ENCODE measurements around the gene ATOH8. TPM values are rescaled to one million over a fixed set of nuclear protein-coding genes. Genes with fewer than 3 reads are reported as not detected.

The ATOH8 gene
- total and polyA plus RNA-seq, 2 experiments from 2014 or later = 4.8 to 10.6 TPM

DNA sequence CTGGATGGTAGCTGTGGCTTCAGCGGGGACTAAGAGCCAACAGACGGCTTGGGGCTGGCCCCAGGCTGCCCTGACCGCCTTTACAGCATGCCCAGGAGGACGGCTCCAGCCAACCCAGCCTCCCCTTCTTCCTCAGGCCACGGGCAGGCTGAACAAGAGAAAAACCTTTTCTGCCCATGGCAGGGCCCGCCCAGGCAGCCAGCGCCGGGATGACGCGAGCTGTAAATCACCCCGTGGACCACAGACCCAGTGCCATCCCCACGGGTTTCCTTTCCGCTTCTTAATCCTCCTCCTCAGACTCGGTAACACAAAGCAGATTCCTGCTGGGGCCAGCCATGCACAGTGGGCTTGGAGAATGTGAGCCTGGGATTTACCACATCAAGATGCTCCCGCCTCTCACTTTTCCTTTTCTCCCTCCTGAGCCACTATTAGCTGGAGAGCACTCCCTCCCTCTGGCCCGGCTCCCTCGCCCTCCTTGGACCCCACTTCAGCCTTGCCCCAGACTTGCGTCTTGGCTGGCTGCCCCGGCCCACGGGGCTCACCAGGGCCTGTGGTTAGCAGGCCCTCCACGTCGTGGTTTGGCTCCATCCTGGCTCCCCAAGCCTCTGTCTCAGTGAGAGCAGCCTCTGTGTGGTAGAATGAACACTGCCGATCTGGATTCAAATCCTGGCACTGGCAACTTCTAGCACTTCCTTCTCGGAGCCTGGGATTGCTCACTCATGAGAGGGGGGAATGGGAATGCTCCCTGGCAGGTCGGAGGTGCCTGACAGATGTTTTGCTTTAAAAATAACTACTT is 31.4 kb downstream of the ATOH8 start:
- H3K4me3 ChIP-seq = no peak overlapping the region
- H3K9me3 ChIP-seq (ENCODE audit: low read depth) = no peaks in the 10 kb centered on the region
- H3K36me3 ChIP-seq = no peaks in the 10 kb centered on the region
- peak overlapping the region; percentile 45 for H3K27ac ChIP-seq
- no peaks in the 10 kb centered on the region for H3K27me3 ChIP-seq
- TF ChIP-seq, protein P1, sequence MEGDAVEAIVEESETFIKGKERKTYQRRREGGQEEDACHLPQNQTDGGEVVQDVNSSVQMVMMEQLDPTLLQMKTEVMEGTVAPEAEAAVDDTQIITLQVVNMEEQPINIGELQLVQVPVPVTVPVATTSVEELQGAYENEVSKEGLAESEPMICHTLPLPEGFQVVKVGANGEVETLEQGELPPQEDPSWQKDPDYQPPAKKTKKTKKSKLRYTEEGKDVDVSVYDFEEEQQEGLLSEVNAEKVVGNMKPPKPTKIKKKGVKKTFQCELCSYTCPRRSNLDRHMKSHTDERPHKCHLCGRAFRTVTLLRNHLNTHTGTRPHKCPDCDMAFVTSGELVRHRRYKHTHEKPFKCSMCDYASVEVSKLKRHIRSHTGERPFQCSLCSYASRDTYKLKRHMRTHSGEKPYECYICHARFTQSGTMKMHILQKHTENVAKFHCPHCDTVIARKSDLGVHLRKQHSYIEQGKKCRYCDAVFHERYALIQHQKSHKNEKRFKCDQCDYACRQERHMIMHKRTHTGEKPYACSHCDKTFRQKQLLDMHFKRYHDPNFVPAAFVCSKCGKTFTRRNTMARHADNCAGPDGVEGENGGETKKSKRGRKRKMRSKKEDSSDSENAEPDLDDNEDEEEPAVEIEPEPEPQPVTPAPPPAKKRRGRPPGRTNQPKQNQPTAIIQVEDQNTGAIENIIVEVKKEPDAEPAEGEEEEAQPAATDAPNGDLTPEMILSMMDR (IDR thresholded peaks at IDR 0.05; ENCODE audit: low read depth, low read length) = no peak
- peak in 1 of 2 donors; percentile 97 for DNase-seq (ENCODE audit: low read depth in 1 of 2, low spot score in 1 of 2)
- peaks cover 12% of the 10 kb centered on the region for H3K4me1 ChIP-seq (ENCODE audit: low read depth)

DNA sequence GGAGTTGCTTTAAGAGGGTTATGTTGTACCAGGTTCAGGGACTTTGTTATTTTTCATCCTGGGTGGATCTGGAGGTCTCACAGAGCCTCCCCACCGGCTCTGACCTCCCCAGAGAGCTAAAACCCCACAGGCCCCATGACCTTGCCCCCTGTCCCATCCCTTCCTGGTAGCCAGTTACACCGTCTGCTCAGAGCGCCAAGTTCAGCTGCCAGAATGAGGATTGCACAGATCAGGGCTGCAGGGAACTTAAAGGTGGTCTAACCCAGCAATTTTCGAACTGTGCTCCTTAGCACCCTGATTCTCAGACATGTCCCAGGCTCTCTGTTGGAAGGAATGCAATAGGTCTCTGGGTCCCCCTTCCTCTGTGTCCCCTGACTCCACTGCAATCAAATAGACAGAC is 32.1 kb downstream of the ATOH8 start:
- Histone ChIP-seq H3K27me3 (no peaks in the 10 kb centered on the region), H3K4me1 (ENCODE audit: low read depth) (peaks cover 9% of the 10 kb centered on the region), H3K9me3 (ENCODE audit: low read depth) (no peaks in the 10 kb centered on the region), H3K36me3 (no peaks in the 10 kb centered on the region), H3K27ac (peak overlapping the region; percentile 45), H3K4me3 (no peak overlapping the region)
- TF ChIP-seq, protein P1 (IDR thresholded peaks at IDR 0.05; ENCODE audit: low read depth, low read length) = no peak
- DNase-seq (ENCODE audit: low read depth in 1 of 2, low spot score in 1 of 2) = no peak

DNA sequence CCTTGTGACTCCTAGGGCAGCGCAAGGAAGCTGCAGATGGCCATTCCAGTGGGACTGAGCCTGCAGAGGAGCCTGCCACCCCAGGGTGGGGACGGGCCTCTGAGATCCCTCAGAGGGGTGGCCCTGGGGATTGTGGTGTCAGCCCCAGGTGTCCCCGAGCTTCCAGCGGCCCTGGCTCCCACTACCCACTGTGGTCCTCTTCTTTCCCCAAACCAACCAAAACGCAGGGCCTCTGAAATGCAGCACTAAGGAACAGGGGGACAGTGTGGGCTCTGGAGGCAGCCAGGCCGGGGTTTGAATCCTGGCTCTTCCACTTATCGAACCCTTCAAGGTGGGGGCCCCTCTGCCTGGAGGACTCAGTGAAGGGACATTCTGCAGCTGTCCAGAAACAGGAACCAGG is 32.7 kb downstream of the ATOH8 start:
- Histone ChIP-seq H3K4me3 (no peak overlapping the region), H3K9me3 (ENCODE audit: low read depth) (no peaks in the 10 kb centered on the region), H3K27me3 (no peaks in the 10 kb centered on the region), H3K27ac (no peak overlapping the region), H3K36me3 (no peaks in the 10 kb centered on the region), H3K4me1 (ENCODE audit: low read depth) (peaks cover 7% of the 10 kb centered on the region)
- TF ChIP-seq, protein P1 (IDR thresholded peaks at IDR 0.05; ENCODE audit: low read depth, low read length) = no peak
- DNase-seq (ENCODE audit: low read depth in 1 of 2, low spot score in 1 of 2) = no peak

DNA sequence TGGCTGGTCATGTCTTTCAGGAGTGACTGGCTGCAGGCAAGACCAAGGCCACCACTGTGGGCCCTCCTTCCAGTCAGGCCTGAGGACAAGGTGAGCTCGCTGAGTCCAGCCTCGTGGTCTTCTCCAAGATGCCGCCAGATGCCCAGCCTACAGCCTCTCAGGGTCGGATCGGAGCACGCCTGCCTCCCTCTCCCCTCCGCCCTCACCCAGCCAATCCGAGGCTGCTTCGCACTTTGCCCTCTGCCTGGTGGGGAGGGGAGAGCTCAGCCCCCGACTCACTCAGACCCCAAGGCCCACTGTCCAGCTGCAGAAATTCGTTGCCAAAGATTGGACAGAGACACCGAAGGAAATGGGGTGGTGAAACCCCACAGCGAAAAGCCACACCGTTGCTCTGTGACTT is 33.1 kb downstream of the ATOH8 start:
- TF ChIP-seq, protein P1 (IDR thresholded peaks at IDR 0.05; ENCODE audit: low read depth, low read length) = no peak
- Histone ChIP-seq H3K9me3 (ENCODE audit: low read depth) (no peaks in the 10 kb centered on the region), H3K4me1 (ENCODE audit: low read depth) (peaks cover 7% of the 10 kb centered on the region), H3K27ac (no peak overlapping the region), H3K4me3 (no peak overlapping the region), H3K27me3 (no peaks in the 10 kb centered on the region), H3K36me3 (no peaks in the 10 kb centered on the region)
- no peak for DNase-seq (ENCODE audit: low read depth in 1 of 2, low spot score in 1 of 2)

DNA sequence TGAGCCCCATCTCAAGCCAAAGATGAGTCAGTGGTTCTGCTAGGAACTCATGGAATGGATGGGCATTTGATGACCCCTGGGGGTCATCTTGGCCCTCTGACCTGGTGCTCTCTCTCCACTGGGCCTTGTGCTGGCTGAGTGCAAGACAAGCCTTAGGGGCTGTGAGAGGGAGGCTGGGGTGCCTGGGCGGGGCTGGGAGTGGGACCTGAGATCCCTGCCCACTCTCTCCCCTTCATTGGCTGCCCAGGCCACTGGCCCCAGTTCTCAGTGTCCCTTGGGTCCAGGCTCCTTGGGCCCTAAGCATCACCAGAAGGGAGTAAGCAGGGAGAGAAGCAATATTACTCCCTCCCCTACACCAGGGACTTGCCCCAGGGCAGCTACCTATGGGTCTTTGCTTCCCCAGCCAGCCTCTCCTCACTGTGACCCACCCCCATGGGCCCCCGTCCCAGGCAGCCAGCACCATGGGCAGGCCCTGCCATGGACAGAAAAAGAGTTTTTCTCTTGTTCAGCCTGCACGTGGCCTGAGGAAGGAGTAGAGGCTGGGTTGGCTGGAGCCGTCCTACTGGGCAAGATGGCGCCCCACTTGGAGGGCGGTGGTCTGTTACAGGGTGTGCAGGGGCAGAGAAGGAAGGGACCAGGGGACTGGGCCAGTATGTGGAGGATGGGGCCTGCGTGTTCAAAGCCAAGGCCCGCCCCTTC is 33.6 kb downstream of the ATOH8 start:
- no peak for DNase-seq (ENCODE audit: low read depth in 1 of 2, low spot score in 1 of 2)
- TF ChIP-seq, protein P1 (IDR thresholded peaks at IDR 0.05; ENCODE audit: low read depth, low read length) = no peak
- no peaks in the 10 kb centered on the region for H3K36me3 ChIP-seq
- no peaks in the 10 kb centered on the region for H3K27me3 ChIP-seq
- H3K9me3 ChIP-seq (ENCODE audit: low read depth) = no peaks in the 10 kb centered on the region
- H3K4me3 ChIP-seq = no peak overlapping the region
- peaks cover 7% of the 10 kb centered on the region for H3K4me1 ChIP-seq (ENCODE audit: low read depth)
- no peak overlapping the region for H3K27ac ChIP-seq

Measured in cardiac muscle cell (in vitro differentiated cells and primary cell).